HEK293T (cell line): ENCODE results near the gene PLOD3.

Experiments used
- ELF4 ChIP-seq: fragments of 450-650 bp; IDR thresholded peaks from 2 replicates; pipeline ENCODE4 v1.6.1; 2017; ENCODE audit warnings: antibody characterized with exemption
- FOXK2 ChIP-seq: fragments of 450-650 bp; IDR thresholded peaks from 2 replicates; pipeline ENCODE4 v1.6.1; 2016; ENCODE audit warnings: mild to moderate bottlenecking
- LEF1 ChIP-seq: fragments of 450-650 bp; IDR thresholded peaks from 2 replicates; pipeline ENCODE4 v1.6.1; 2017; ENCODE audit warnings: mild to moderate bottlenecking, borderline replicate concordance
- NFRKB ChIP-seq: fragments of 450-650 bp; IDR thresholded peaks from 2 replicates; pipeline ENCODE4 v1.6.1; 2016; ENCODE audit warnings: mild to moderate bottlenecking, moderate library complexity
- PKNOX1 ChIP-seq: fragments of 450-650 bp; IDR thresholded peaks from 2 replicates; pipeline ENCODE4 v1.6.1; 2016
- SP1 ChIP-seq: fragments of 450-650 bp; IDR thresholded peaks from 2 replicates; pipeline ENCODE4 v1.6.1; 2017
- SUZ12 ChIP-seq: fragments of 450-650 bp; IDR thresholded peaks from 2 replicates; pipeline ENCODE4 v1.6.1; 2016; ENCODE audit warnings: mild to moderate bottlenecking
- TARDBP ChIP-seq: fragments of 450-650 bp; IDR thresholded peaks from 2 replicates; pipeline ENCODE4 v1.6.1; 2016

GRCh38 chr7:101243646-101244374, 26.4 kb upstream of the PLOD3 start:
- no peak for TF ChIP-seq ELF4
- TF ChIP-seq TARDBP, result no peak
- TF ChIP-seq SUZ12, result no peak
- no peak for TF ChIP-seq FOXK2
- TF ChIP-seq SP1, result no peak
- no peak for TF ChIP-seq PKNOX1
- TF ChIP-seq NFRKB, result no peak
- no peak for TF ChIP-seq LEF1
